Uterus (tissue), 4 donors: Measurements from ENCODE around the gene TLR6. TPM values are rescaled to one million over a fixed set of nuclear protein-coding genes. Genes with fewer than 3 reads are reported as not detected.

ENCODE experiments used
- DNase-seq, 2 donors: peaks; one replicate each; pipeline ENCODE4 v3.0.0-alpha.2; 2019 to 2020
- H3K27ac ChIP-seq, 2 donors: fragments of 200-600 bp; sonication (generic); 1 replicate in 1 of 2; 2 replicates in 1 of 2; pipeline ENCODE4 v1.5.1; 2016 to 2018
- H3K27me3 ChIP-seq, 2 donors: fragments of 200-600 bp; sonication (generic); one replicate each; pipeline ENCODE4 v1.5.1; 2018 to 2019; ENCODE audit warnings: control low read depth in 1 of 2
- H3K36me3 ChIP-seq, 2 donors: fragments of 200-600 bp; sonication (generic); one replicate each; pipeline ENCODE4 v1.5.1; 2019; ENCODE audit warnings: control low read depth in 1 of 2
- H3K4me1 ChIP-seq, 2 donors: fragments of 200-600 bp; sonication (generic); one replicate each; pipeline ENCODE4 v1.5.1; 2018 to 2019; ENCODE audit warnings: control low read depth in 1 of 2
- H3K4me3 ChIP-seq, 2 donors: fragments of 200-600 bp; sonication (generic); 1 replicate in 1 of 2; 2 replicates in 1 of 2; pipeline ENCODE4 v1.5.1; 2018 to 2019; ENCODE audit warnings: mild to moderate bottlenecking in 1 of 2
- H3K9me3 ChIP-seq, 2 donors: fragments of 200-600 bp; sonication (generic); one replicate each; pipeline ENCODE4 v1.5.1; 2019; ENCODE audit warnings: control low read depth in 1 of 2
- CTCF ChIP-seq, 4 experiments: fragments of 200-600 bp in 2 of 4; fragments of 450-650 bp in 2 of 4; sonication (generic) in 2 of 4; IDR thresholded peaks; one replicate each; pipeline ENCODE4 v1.5.1; 2016 to 2019; ENCODE audit warnings: antibody characterized with exemption in 4 of 4, mild to moderate bottlenecking in 2 of 4, moderate library complexity in 1 of 4
- POLR2A ChIP-seq, 2 donors: fragments of 450-650 bp; IDR thresholded peaks; one replicate each; pipeline ENCODE4 v1.6.1; 2016; ENCODE audit warnings: antibody characterized with exemption in 2 of 2, mild to moderate bottlenecking in 1 of 2, moderate library complexity in 1 of 2
- intact Hi-C: fragments of 100-400 bp; cut with DNase I; formaldehyde crosslinking; loops from one replicate; pipeline ENCODE4 v1.15.1; 2023; ENCODE audit warnings: low total_unique reads
- total RNA-seq, 4 donors: library from RNA; depleted of rRNA in 3 of 4; stranded (reverse); fragments of >200 nt in 3 of 4; gene quantifications; one replicate each; pipeline versions ENCODE4 v1.1.0 to v1.2.4, GENCODE V29; 2014 to 2023
- donor health status: DM: yes; HTN: yes; CAD: no.

The TLR6 gene
- total RNA-seq, 4 donors from 2014 or later: 1.5 to 10.0 (median 4.4) TPM

- H3K36me3 ChIP-seq: no peaks in the 10 kb centered on the region
Measured at GRCh38 chr4:38872620-38873019, 16.0 kb upstream of the TLR6 start.

GRCh38 chr4:38871593-38871992 is 15.0 kb upstream of the TLR6 start:
- Histone ChIP-seq H3K4me1 (peaks cover 3 to 4% of the 10 kb centered on the region in 2 donors), H3K36me3 (no peaks in the 10 kb centered on the region), H3K4me3 (no peak overlapping the region), H3K9me3 (no peaks in the 10 kb centered on the region), H3K27me3 (no peaks in the 10 kb centered on the region), H3K27ac (peak overlapping the region in 1 of 2 donors; percentile 6)
- no peak for DNase-seq
- no peak for TF ChIP-seq POLR2A (IDR thresholded peaks at IDR 0.05)
- no peak for TF ChIP-seq CTCF (IDR thresholded peaks at IDR 0.05)
- intact Hi-C loops: no loop called here

More at GRCh38 chr4:38872620-38873019, 16.0 kb upstream of the TLR6 start:
- intact Hi-C loops: no loop called here
- no peak for DNase-seq
- TF ChIP-seq CTCF (IDR thresholded peaks at IDR 0.05): no peak
- no peak for TF ChIP-seq POLR2A (IDR thresholded peaks at IDR 0.05)
- Histone ChIP-seq H3K27ac (peak overlapping the region in 1 of 2 donors; percentile 13), H3K27me3 (no peaks in the 10 kb centered on the region), H3K9me3 (no peaks in the 10 kb centered on the region), H3K4me3 (no peak overlapping the region), H3K4me1 (peaks cover 0 to 4% of the 10 kb centered on the region in 2 donors)

- no peak for TF ChIP-seq POLR2A (IDR thresholded peaks at IDR 0.05)
- no peak for TF ChIP-seq CTCF (IDR thresholded peaks at IDR 0.05)
- DNase-seq: peak in 1 of 2 donors; percentile 33
- H3K36me3 ChIP-seq: no peaks in the 10 kb centered on the region
- intact Hi-C loops: no loop called here
- H3K9me3 ChIP-seq: no peaks in the 10 kb centered on the region
- peak overlapping the region; percentile 96 to 99 for H3K27ac ChIP-seq
- no peaks in the 10 kb centered on the region for H3K27me3 ChIP-seq
- no peak overlapping the region for H3K4me3 ChIP-seq
- peaks cover 3 to 4% of the 10 kb centered on the region in 2 donors for H3K4me1 ChIP-seq
Measured at GRCh38 chr4:38870098-38870808, 13.6 kb upstream of the TLR6 start.

GRCh38 chr4:38869511-38869910 is 12.9 kb upstream of the TLR6 start:
- Histone ChIP-seq H3K9me3 (no peaks in the 10 kb centered on the region), H3K4me1 (peaks cover 3 to 4% of the 10 kb centered on the region in 2 donors), H3K27ac (peak overlapping the region; percentile 96 to 99), H3K27me3 (no peaks in the 10 kb centered on the region), H3K36me3 (no peaks in the 10 kb centered on the region), H3K4me3 (no peak overlapping the region)
- no peak for TF ChIP-seq CTCF (IDR thresholded peaks at IDR 0.05)
- no peak for TF ChIP-seq POLR2A (IDR thresholded peaks at IDR 0.05)
- intact Hi-C loops: no loop called here
- DNase-seq: no peak

- Histone ChIP-seq H3K4me1 (peaks cover 3 to 4% of the 10 kb centered on the region in 2 donors), H3K9me3 (no peaks in the 10 kb centered on the region), H3K27me3 (no peaks in the 10 kb centered on the region), H3K4me3 (peak overlapping the region; percentile 87 to 98), H3K27ac (peak overlapping the region; percentile 96 to 99), H3K36me3 (no peaks in the 10 kb centered on the region)
- intact Hi-C loops: no loop called here
- peak; percentile 58 to 63 for DNase-seq
- no peak for TF ChIP-seq CTCF (IDR thresholded peaks at IDR 0.05)
- TF ChIP-seq POLR2A (IDR thresholded peaks at IDR 0.05): no peak
Measured at GRCh38 chr4:38868059-38868960, 11.7 kb upstream of the TLR6 start.
